ENCODE data around the gene PDPN. TPM values are rescaled to one million over a fixed set of nuclear protein-coding genes. Genes with fewer than 3 reads are reported as not detected.
A peak's percentile ranks its signal among the peaks of the same experiment; 100 is the strongest.

Gene PDPN
- total RNA-seq, 6 donors from 2014 or later = 9.4 to 56.5 (median 34.2) TPM

DNA sequence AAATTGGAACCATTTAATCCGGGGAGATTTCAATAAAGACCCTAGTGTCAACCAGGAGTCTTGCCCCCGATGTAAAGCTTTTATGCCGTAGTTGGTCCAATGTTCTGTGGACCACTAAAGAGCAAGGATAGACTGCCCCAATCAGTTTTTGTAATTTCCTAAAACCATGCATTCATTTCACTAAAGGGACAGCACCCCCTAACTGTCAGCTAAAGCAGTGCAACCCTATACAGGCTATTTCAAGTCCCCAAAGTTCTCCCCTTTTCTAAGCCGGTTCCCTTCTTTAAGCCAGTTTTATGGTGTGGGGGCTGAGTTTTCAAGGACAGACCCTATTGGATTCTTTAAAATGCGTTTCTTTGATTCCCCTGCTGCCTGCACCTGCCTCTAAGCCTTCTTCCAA, 12.7 kb upstream of the PDPN start:
- Histone ChIP-seq H3K4me3 (no peak overlapping the region), H3K36me3 (no peaks in the 10 kb centered on the region), H3K4me1 (no peaks in the 10 kb centered on the region), H3K27me3 (no peaks in the 10 kb centered on the region), H3K27ac (no peak overlapping the region), H3K9me3 (no peaks in the 10 kb centered on the region)
- ATAC-seq (ENCODE audit: low FRiP score in 2 of 2) = no peak
- WGBS, 2 donors = 63 to 82% methylated on average over 5 of the region's 5 CpGs
- TF ChIP-seq POLR2A (IDR thresholded peaks at IDR 0.05) (no peak), CTCF (IDR thresholded peaks at IDR 0.05) (peak in 1 of 6 experiments; percentile 17)
- DNase-seq = no peak

DNA sequence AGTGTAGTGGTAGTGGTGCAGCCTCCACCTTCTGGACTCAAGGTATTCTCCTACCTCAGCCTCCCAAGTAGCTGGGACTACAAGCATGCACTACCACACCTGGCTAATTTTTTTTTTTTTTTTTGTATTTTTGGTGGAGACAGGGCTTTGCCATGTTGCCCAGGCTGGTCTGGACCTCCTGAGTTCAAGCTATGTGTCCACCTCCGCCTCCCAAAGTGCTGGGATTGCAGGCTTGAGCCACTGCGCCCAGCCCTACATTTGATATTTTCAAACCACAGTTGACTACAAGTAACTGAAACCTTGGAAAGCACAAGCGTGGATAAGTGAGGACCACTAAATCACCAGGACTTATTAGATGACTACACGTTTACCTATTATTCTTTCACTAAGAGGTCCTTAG, 10.0 kb upstream of the PDPN start:
- Histone ChIP-seq H3K27ac (no peak overlapping the region), H3K4me3 (no peak overlapping the region), H3K4me1 (no peaks in the 10 kb centered on the region), H3K36me3 (no peaks in the 10 kb centered on the region), H3K9me3 (no peaks in the 10 kb centered on the region), H3K27me3 (no peaks in the 10 kb centered on the region)
- ATAC-seq (ENCODE audit: low FRiP score in 2 of 2) (no peak), DNase-seq (no peak)
- WGBS, 2 donors = 82 to 86% methylated on average over 4 of the region's 4 CpGs
- no peak for TF ChIP-seq CTCF (IDR thresholded peaks at IDR 0.05)
- TF ChIP-seq POLR2A (IDR thresholded peaks at IDR 0.05) = no peak
- TF ChIP-seq EP300 (IDR thresholded peaks at IDR 0.05) = no peak
- TF ChIP-seq POLR2AphosphoS5 (IDR thresholded peaks at IDR 0.05) = no peak

DNA sequence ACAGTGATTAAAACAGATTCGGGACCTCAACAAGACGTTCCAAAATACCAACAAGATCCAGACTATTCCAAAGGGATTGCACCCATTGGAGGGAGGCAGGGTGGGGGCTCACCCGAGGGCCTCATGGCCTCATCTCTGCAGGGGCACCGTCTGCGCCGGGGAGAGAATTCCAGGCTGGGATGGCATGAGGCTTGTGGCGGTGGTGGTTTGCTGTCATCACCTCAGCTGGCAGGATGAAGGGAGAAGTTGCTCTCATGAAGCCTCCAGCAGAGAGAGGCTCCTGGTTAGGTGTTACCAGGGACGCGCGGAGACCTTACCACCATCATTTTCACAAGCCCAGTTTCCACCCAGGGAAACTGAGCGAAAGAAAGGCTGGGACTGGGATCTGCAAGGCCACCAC, 6.7 kb upstream of the PDPN start:
- Histone ChIP-seq H3K4me1 (no peaks in the 10 kb centered on the region), H3K4me3 (no peak overlapping the region), H3K36me3 (no peaks in the 10 kb centered on the region), H3K27me3 (no peaks in the 10 kb centered on the region), H3K27ac (no peak overlapping the region), H3K9me3 (no peaks in the 10 kb centered on the region)
- TF ChIP-seq POLR2A (IDR thresholded peaks at IDR 0.05) (no peak), CTCF (IDR thresholded peaks at IDR 0.05) (no peak), POLR2AphosphoS5 (IDR thresholded peaks at IDR 0.05) (no peak), EP300 (IDR thresholded peaks at IDR 0.05) (no peak)
- DNase-seq = peak in 1 of 2 donors; percentile 33
- WGBS, 2 donors = 80% methylated on average over 11 of the region's 11 CpGs
- ATAC-seq (ENCODE audit: low FRiP score in 2 of 2) = no peak

- peaks cover 0 to 4% (median under 1%) of the 10 kb centered on the region in 4 donors for H3K27me3 ChIP-seq
- WGBS, 2 donors = 70 to 72% methylated on average over 8 of the region's 8 CpGs
- DNase-seq = no peak
- no peaks in the 10 kb centered on the region for H3K9me3 ChIP-seq
- no peaks in the 10 kb centered on the region for H3K4me1 ChIP-seq
- ATAC-seq (ENCODE audit: low FRiP score in 2 of 2) = no peak
- no peaks in the 10 kb centered on the region for H3K36me3 ChIP-seq
- no peak overlapping the region for H3K27ac ChIP-seq
- TF ChIP-seq EP300 (IDR thresholded peaks at IDR 0.05) = no peak
- TF ChIP-seq CTCF (IDR thresholded peaks at IDR 0.05) = no peak
- no peak for TF ChIP-seq POLR2AphosphoS5 (IDR thresholded peaks at IDR 0.05)
- no peak for TF ChIP-seq POLR2A (IDR thresholded peaks at IDR 0.05)
- H3K4me3 ChIP-seq = no peak overlapping the region
Measured at GRCh38 chr1:13577846-13578245, 5.8 kb upstream of the PDPN start.

DNA sequence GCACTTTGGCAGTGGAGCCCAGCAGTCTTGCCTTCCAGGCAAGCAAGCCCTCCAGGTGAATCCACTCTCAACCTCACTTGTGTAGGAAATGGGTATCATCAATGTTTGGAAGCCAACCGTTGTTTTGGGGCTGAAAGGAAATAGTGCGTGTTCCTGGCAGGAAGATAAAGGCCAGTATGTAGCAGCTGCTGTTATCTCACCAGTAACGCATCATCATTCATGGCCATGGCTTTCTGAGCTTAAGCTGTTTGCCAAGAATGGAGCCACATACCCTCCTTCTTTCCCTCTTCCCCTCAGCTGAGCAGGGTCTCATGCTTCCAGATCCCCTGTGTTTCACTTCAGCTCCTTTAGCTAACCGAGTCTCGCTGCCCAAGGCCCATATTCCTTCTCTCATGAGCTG, 2.2 kb upstream of the PDPN start:
- H3K27ac ChIP-seq = no peak overlapping the region
- no peaks in the 10 kb centered on the region for H3K9me3 ChIP-seq
- H3K4me1 ChIP-seq = peaks cover 0 to 10% (median 2%) of the 10 kb centered on the region in 4 donors
- TF ChIP-seq POLR2AphosphoS5 (IDR thresholded peaks at IDR 0.05) (no peak), POLR2A (IDR thresholded peaks at IDR 0.05) (no peak), CTCF (IDR thresholded peaks at IDR 0.05) (no peak), EP300 (IDR thresholded peaks at IDR 0.05) (no peak)
- no peak overlapping the region for H3K4me3 ChIP-seq
- ATAC-seq (ENCODE audit: low FRiP score in 2 of 2) (no peak), DNase-seq (no peak)
- WGBS, 2 donors = 84 to 94% methylated on average over 5 of the region's 5 CpGs
- no peaks in the 10 kb centered on the region for H3K36me3 ChIP-seq
- peaks cover 0 to 15% (median 7%) of the 10 kb centered on the region in 4 donors for H3K27me3 ChIP-seq

Measured in upper lobe of left lung (tissue), 6 donors.